H1 (cell line): Measurements from ENCODE around the gene GADD45A. TPM values are rescaled to one million over a fixed set of nuclear protein-coding genes. Genes with fewer than 3 reads are reported as not detected.
A peak's percentile ranks its signal among the peaks of the same experiment; 100 is the strongest.

ENCODE experiments used
- CTCF ChIA-PET: fragments of 300-600 bp; sonication (Branson Sonifier 250); formaldehyde crosslinking; loops from one replicate; lab custom pipeline; 2021; ENCODE audit not compliant: partially characterized antibody; lab: Charles Lee
- POLR2A ChIA-PET: fragments of 300-600 bp; sonication (Branson Sonifier 250); formaldehyde crosslinking; loops from one replicate; lab custom pipeline; 2021; ENCODE audit warnings: inconsistent platforms; ENCODE audit not compliant: partially characterized antibody; lab: Charles Lee
- DNase-seq, 2 experiments: peaks; one replicate each; pipeline versions ENCODE4 v3.0.0 to v3.0.0-alpha.2; 2010 to 2022; ENCODE audit warnings: low spot score in 2 of 2, low read depth in 1 of 2, mixed read lengths in 1 of 2
- FAIRE-seq: peaks from 2 replicates; lab custom pipeline; 2011; peaks lifted over from hg19 to GRCh38; lab: Jason Lieb, UNC
- H2AFZ ChIP-seq: 2 replicates; pipeline ENCODE4 v1.8.1; 2012; ENCODE audit warnings: low read length, inconsistent platforms
- H2AK5ac ChIP-seq: 2 replicates; pipeline ENCODE4 v1.6.1; 2013; ENCODE audit warnings: low read depth, low read length
- H2BK120ac ChIP-seq: replicated peaks from 2 replicates; pipeline ENCODE3; 2013; ENCODE audit warnings: low read depth, low read length, inconsistent platforms
- H2BK12ac ChIP-seq: 2 replicates; pipeline ENCODE4 v1.6.1; 2013; ENCODE audit warnings: low read depth, low read length
- H2BK15ac ChIP-seq: 2 replicates; pipeline ENCODE4 v1.6.1; 2013; ENCODE audit warnings: low read length
- H2BK20ac ChIP-seq: 2 replicates; pipeline ENCODE4 v1.6.1; 2013; ENCODE audit warnings: low read length
- H2BK5ac ChIP-seq: 2 replicates; pipeline ENCODE4 v1.6.1; 2013; ENCODE audit warnings: low read depth, low read length
- H3K14ac ChIP-seq: 2 replicates; pipeline ENCODE4 v1.6.1; 2013; ENCODE audit warnings: inconsistent platforms; ENCODE audit not compliant: insufficient read length
- H3K18ac ChIP-seq: 2 replicates; pipeline ENCODE4 v1.6.1; 2013; ENCODE audit warnings: low read length; ENCODE audit errors: extremely low read depth
- H3K23ac ChIP-seq: 2 replicates; pipeline ENCODE4 v1.6.1; 2013; ENCODE audit warnings: inconsistent platforms; ENCODE audit not compliant: insufficient read length
- H3K23me2 ChIP-seq: 2 replicates; pipeline ENCODE4 v1.6.1; 2013; ENCODE audit warnings: low read depth, low read length
- H3K27ac ChIP-seq: 2 replicates; pipeline ENCODE4 v1.6.1; 2011; ENCODE audit warnings: low read depth, low read length, inconsistent platforms
- H3K27me3 ChIP-seq, 4 experiments: replicated peaks in 1 of 4; 1 replicate in 1 of 4; 2 replicates in 3 of 4; pipeline versions ENCODE4 v1.6.1 to v1.8.1; 2011 to 2013; ENCODE audit warnings: low read length in 3 of 4, mild to moderate bottlenecking in 3 of 4, inconsistent platforms in 2 of 4, mixed read lengths in 2 of 4, moderate library complexity in 1 of 4; ENCODE audit not compliant: control insufficient read depth in 3 of 4, insufficient read depth in 3 of 4; ENCODE audit errors: extremely low read depth in 1 of 4
- H3K36me3 ChIP-seq, 4 experiments: 2 replicates each; pipeline versions ENCODE4 v1.6.1 to v1.8.1; 2011 to 2013; ENCODE audit warnings: mild to moderate bottlenecking in 4 of 4, low read length in 3 of 4, moderate library complexity in 2 of 4, control low read depth in 1 of 4, inconsistent platforms in 1 of 4; ENCODE audit not compliant: insufficient read depth in 4 of 4, control insufficient read depth in 2 of 4
- H3K4ac ChIP-seq: replicated peaks from 2 replicates; pipeline ENCODE3; 2013; ENCODE audit warnings: low read length, low read depth, mixed read lengths, inconsistent platforms; ENCODE audit not compliant: insufficient read length
- H3K4me1 ChIP-seq, 4 experiments: replicated peaks in 1 of 4; 1 replicate in 1 of 4; 2 replicates in 3 of 4; pipeline versions ENCODE4 v1.6.1 to v1.8.1; 2011 to 2013; ENCODE audit warnings: low read length in 3 of 4, inconsistent platforms in 2 of 4, mixed read lengths in 1 of 4; ENCODE audit not compliant: insufficient read depth in 4 of 4, control insufficient read depth in 3 of 4
- H3K4me2 ChIP-seq, 2 experiments: 2 replicates each; pipeline versions ENCODE4 v1.6.1 to v1.8.1; 2011 to 2013; ENCODE audit warnings: low read depth in 2 of 2, low read length in 2 of 2, control low read depth in 1 of 2, inconsistent platforms in 1 of 2, mild to moderate bottlenecking in 1 of 2; ENCODE audit not compliant: insufficient read depth in 1 of 2
- H3K4me3 ChIP-seq, 4 experiments: fragments of 200-600, 300-600 bp in 1 of 4; sonication (generic), shearing (Covaris generic), sonication (Bioruptor Twin) in 1 of 4; 2 replicates each; pipeline versions ENCODE4 v1.5.1 to v1.8.1; 2011 to 2016; ENCODE audit warnings: low read length in 4 of 4, low read depth in 3 of 4, control low read depth in 2 of 4, inconsistent platforms in 2 of 4, mild to moderate bottlenecking in 2 of 4, mixed read lengths in 1 of 4, moderate library complexity in 1 of 4; ENCODE audit not compliant: insufficient read depth in 2 of 4; ENCODE audit errors: extremely low read depth in 1 of 4
- H3K56ac ChIP-seq: replicated peaks from 2 replicates; pipeline ENCODE3; 2013; ENCODE audit warnings: low read depth, mild to moderate bottlenecking, mixed read lengths, low read length, inconsistent platforms; ENCODE audit not compliant: insufficient read length
- H3K79me1 ChIP-seq: 2 replicates; pipeline ENCODE4 v1.6.1; 2013; ENCODE audit warnings: low read depth, low read length, control low read depth
- H3K79me2 ChIP-seq, 2 experiments: 2 replicates each; pipeline versions ENCODE4 v1.6.1 to v1.8.1; 2012 to 2013; ENCODE audit warnings: low read length in 2 of 2, mild to moderate bottlenecking in 2 of 2, inconsistent platforms in 1 of 2; ENCODE audit not compliant: insufficient read depth in 2 of 2, control insufficient read depth in 1 of 2
- H3K9ac ChIP-seq, 4 experiments: replicated peaks in 1 of 4; 1 replicate in 1 of 4; 2 replicates in 3 of 4; pipeline versions ENCODE4 v1.6.1 to v1.8.1; 2011 to 2013; ENCODE audit warnings: low read depth in 3 of 4, low read length in 3 of 4, control low read depth in 2 of 4, mild to moderate bottlenecking in 2 of 4, moderate library complexity in 2 of 4, inconsistent platforms in 1 of 4; ENCODE audit errors: extremely low read depth in 1 of 4
- H3K9me3 ChIP-seq, 2 experiments: 2 replicates each; pipeline versions ENCODE4 v1.6.1 to v1.8.1; 2012 to 2013; ENCODE audit warnings: mild to moderate bottlenecking in 2 of 2, moderate library complexity in 2 of 2, control low read depth in 1 of 2, inconsistent platforms in 1 of 2, low read depth in 1 of 2, low read length in 1 of 2, mixed read lengths in 1 of 2; ENCODE audit not compliant: insufficient read depth in 2 of 2
- H4K20me1 ChIP-seq, 2 experiments: replicated peaks in 1 of 2; 2 replicates each; pipeline versions ENCODE3 to v1.8.1; 2011 to 2013; ENCODE audit warnings: inconsistent platforms in 2 of 2, low read length in 2 of 2, mild to moderate bottlenecking in 1 of 2; ENCODE audit not compliant: insufficient read depth in 2 of 2, control insufficient read depth in 1 of 2
- H4K5ac ChIP-seq: 2 replicates; pipeline ENCODE4 v1.6.1; 2013; ENCODE audit warnings: low read length, low read depth, mixed read lengths, inconsistent platforms; ENCODE audit not compliant: insufficient read length
- H4K8ac ChIP-seq: 2 replicates; pipeline ENCODE4 v1.8.0; 2013; ENCODE audit warnings: mild to moderate bottlenecking, moderate library complexity, low read length, inconsistent platforms; ENCODE audit not compliant: insufficient read depth; ENCODE audit errors: extremely low read depth
- H4K91ac ChIP-seq: replicated peaks from 2 replicates; pipeline ENCODE3; 2013; ENCODE audit warnings: low read length, mixed read lengths, inconsistent platforms; ENCODE audit not compliant: insufficient read length
- BCL11A ChIP-seq, 2 experiments: IDR thresholded peaks; one replicate each; pipeline ENCODE4 v1.6.1; 2011; ENCODE audit warnings: low read depth in 2 of 2, low read length in 2 of 2, mild to moderate bottlenecking in 2 of 2
- CHD2 ChIP-seq: IDR thresholded peaks from 2 replicates; pipeline ENCODE4 v1.6.1; 2012; ENCODE audit warnings: low read length, improper control_type of control experiment
- GTF2F1 ChIP-seq: IDR thresholded peaks from 2 replicates; pipeline ENCODE4 v1.6.1; 2012; ENCODE audit warnings: low read depth, low read length, improper control_type of control experiment, borderline replicate concordance
- SP4 ChIP-seq: IDR thresholded peaks from 2 replicates; pipeline ENCODE4 v1.6.1; 2012; ENCODE audit warnings: low read length, inconsistent platforms
- USF2 ChIP-seq: IDR thresholded peaks from 2 replicates; pipeline ENCODE4 v1.6.1; 2011; ENCODE audit warnings: low read length, improper control_type of control experiment
- WGBS, 2 experiments: shearing (Covaris generic) in 1 of 2; methylation state at CpG; one replicate each; pipeline versions ENCODE4 v1.1.6 to v1.1.7; 2013 to 2015; ENCODE audit warnings: low lambda C conversion rate in 2 of 2, mixed read lengths in 2 of 2, inconsistent platforms in 1 of 2, low coverage in 1 of 2, missing lambda C conversion rate in 1 of 2; ENCODE audit not compliant: insufficient replicate concordance in 2 of 2, insufficient coverage in 1 of 2, insufficient read length in 1 of 2; ENCODE audit errors: extremely low coverage in 1 of 2, missing lambda C conversion rate in 1 of 2; 5-methylcytosine and 5-hydroxymethylcytosine counted together
- polyA plus RNA-seq, 7 experiments: library from polyadenylated mRNA; depleted of rRNA in 3 of 7; stranded (reverse) in 5 of 7; unstranded in 2 of 7; fragments of >200 nt in 5 of 7; fragments of 200-250 nt in 2 of 7; gene quantifications; 1 replicate in 5 of 7; 2 replicates in 1 of 7; 4 replicates in 1 of 7; pipeline versions ENCODE4 v1.2.1 to v1.2.3, GENCODE V29; 2011 to 2013; ENCODE audit warnings: missing spikeins in 2 of 7, mixed read lengths in 2 of 7
- total RNA-seq: library from RNA; stranded (reverse); fragmentation: NEBNext Ultra II Directional; extraction: Animal tissue kit (Norgen Biotek cat#: 25700); gene quantifications from 2 replicates; pipeline ENCODE4 v1.2.1, GENCODE V29; 2021

The GADD45A gene
- total and polyA plus RNA-seq, 2 of the 8 experiments (the other 6 are each of a cell fraction or from before 2014, with no cell fraction given): 7.6 to 15.6 TPM

DNA sequence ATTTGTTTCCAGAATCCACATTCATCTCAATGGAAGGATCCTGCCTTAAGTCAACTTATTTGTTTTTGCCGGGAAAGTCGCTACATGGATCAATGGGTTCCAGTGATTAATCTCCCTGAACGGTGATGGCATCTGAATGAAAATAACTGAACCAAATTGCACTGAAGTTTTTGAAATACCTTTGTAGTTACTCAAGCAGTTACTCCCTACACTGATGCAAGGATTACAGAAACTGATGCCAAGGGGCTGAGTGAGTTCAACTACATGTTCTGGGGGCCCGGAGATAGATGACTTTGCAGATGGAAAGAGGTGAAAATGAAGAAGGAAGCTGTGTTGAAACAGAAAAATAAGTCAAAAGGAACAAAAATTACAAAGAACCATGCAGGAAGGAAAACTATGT lies 2.6 kb downstream of the GADD45A start:
- no peaks in the 10 kb centered on the region for H3K27me3 ChIP-seq
- no peak overlapping the region for H3K4ac ChIP-seq
- peak overlapping the region in 1 of 4 experiments; percentile 98; a peak in 3 of 8 replicates for H3K4me3 ChIP-seq
- no peak overlapping the region for H2BK20ac ChIP-seq
- TF ChIP-seq CHD2 (no peak), BCL11A (IDR thresholded peaks at IDR 0.05; ENCODE audit: low read depth in 2 of 2, low read length in 2 of 2) (no peak), USF2 (no peak), GTF2F1 (no peak), SP4 (no peak)
- H3K4me2 ChIP-seq: peak overlapping the region in 1 of 2 experiments; percentile 83; a peak in 1 of 4 replicates
- H3K4me1 ChIP-seq: peaks cover 0 to 9% (median 5%) of the 10 kb centered on the region in 4 experiments; a peak in 5 of 7 replicates
- ChIA-PET POLR2A (interaction anchor here (4.7 kb wide), 1 partner anchor 14 kb away, joined by 34 read pairs; no protein-coding TSS in a partner anchor), CTCF (interaction anchor here (2.6 to 3.5 kb wide), 2 partner anchors 13 to 72 kb away, joined by 12 to 14 read pairs; no protein-coding TSS in a partner anchor)
- H2BK120ac ChIP-seq: no peak overlapping the region
- H3K14ac ChIP-seq: no peak overlapping the region
- no peak overlapping the region for H3K56ac ChIP-seq
- H4K5ac ChIP-seq: no peak overlapping the region
- peaks cover 0 to 22% (median 6%) of the 10 kb centered on the region in 4 experiments; a peak in 4 of 8 replicates for H3K36me3 ChIP-seq
- H3K18ac ChIP-seq: no peak overlapping the region
- no peak overlapping the region for H4K8ac ChIP-seq
- FAIRE-seq (no peak), DNase-seq (no peak)
- H3K23me2 ChIP-seq: peaks cover 6% of the 10 kb centered on the region; the same call in 1 of the 2 replicates
- no peak overlapping the region for H2BK5ac ChIP-seq
- H2AFZ ChIP-seq: no peak overlapping the region
- no peaks in the 10 kb centered on the region for H3K79me1 ChIP-seq
- 86% methylated on average over 4 of the region's 4 CpGs; no CpG with 5 or more reads in 1 of the 2 experiments for WGBS, 2 experiments
- no peak overlapping the region for H3K27ac ChIP-seq
- H4K20me1 ChIP-seq: peaks cover 0 to 2% of the 10 kb centered on the region in 2 experiments
- H3K9ac ChIP-seq: no peak overlapping the region
- no peaks in the 10 kb centered on the region for H3K9me3 ChIP-seq
- H2BK15ac ChIP-seq: no peak overlapping the region
- no peak overlapping the region for H2BK12ac ChIP-seq
- H3K79me2 ChIP-seq: peaks cover 0 to 10% of the 10 kb centered on the region in 2 experiments; a peak in 2 of 4 replicates
- H3K23ac ChIP-seq: no peak overlapping the region
- no peak overlapping the region for H4K91ac ChIP-seq
- no peak overlapping the region for H2AK5ac ChIP-seq
